ENCODE measurements around the gene POLR2I.

DNA sequence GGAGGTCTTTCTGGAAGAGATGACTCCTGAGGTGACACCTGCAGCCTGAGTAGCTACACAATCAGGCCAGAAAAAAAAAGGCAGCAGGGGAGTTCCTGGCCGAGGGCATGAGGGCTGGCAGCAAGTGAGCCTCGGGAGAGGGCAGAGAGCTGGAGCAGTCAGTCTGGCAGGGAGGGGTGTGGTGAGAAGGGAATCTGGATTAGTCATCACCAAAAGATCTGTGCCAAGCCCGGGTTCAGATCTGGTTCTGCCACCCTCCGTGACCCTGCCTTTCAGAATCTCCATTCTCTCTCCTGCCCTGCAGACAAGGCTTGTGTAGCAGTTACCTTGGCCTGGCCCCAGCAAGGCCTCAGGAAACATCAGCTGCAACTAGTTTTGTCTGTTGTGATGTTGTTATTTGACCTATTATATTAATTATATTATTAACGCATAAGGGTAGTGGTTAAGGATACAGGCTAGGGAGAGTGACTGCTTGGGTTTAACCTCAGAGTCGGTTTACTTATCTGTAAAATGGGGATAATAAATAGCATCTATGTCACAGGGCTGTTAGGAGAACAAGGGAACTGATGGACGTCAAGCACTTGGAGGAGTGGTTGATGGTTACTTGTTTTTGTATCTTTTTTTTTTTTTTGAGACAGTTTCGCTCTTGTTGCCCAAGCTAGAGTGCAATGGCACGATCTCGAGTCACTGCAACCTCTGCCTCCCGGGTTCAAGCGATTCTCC lies 22.4 kb upstream of the POLR2I start:
- TF ChIP-seq CTCF (IDR thresholded peaks at IDR 0.05) (no peak), ZSCAN18 (CRISPR knock-in tag; IDR thresholded peaks at IDR 0.05) (no peak), CREB1 (CRISPR knock-in tag; IDR thresholded peaks at IDR 0.05) (no peak), SP1 (CRISPR knock-in tag; conservative IDR thresholded peaks at IDR 0.05) (no peak), ETV6 (CRISPR knock-in tag; IDR thresholded peaks at IDR 0.05) (no peak)

Measured in WTC11 (cell line).